HG03520 (cell line): ENCODE measurements around the gene NUDT4.
"Not testable (repeated sequence)": the region's sequence is repeated elsewhere in the genome, so short reads cannot be mapped to it uniquely, and the experiment has no call there.

Experiments
- ATAC-seq: cut with Tn5 transposase; IDR thresholded peaks from one replicate; pipeline ENCODE4 v1.9.1; 2021; ENCODE audit warnings: mild to moderate bottlenecking, moderate library complexity; ENCODE audit not compliant: unreplicated experiment

Gene NUDT4

GRCh38 chr12:93426412-93426805, 48.7 kb downstream of the NUDT4 start:
- no peak for ATAC-seq

GRCh38 chr12:93427779-93428564, 50.2 kb downstream of the NUDT4 start:
- no peak for ATAC-seq

- ATAC-seq: no peak
Measured at GRCh38 chr12:93429448-93429847, 51.7 kb downstream of the NUDT4 start.

- ATAC-seq: no peak
Measured at GRCh38 chr12:93429852-93430251, 52.1 kb downstream of the NUDT4 start.

- no peak for ATAC-seq
Measured at GRCh38 chr12:93430280-93430679, 52.6 kb downstream of the NUDT4 start.

GRCh38 chr12:93432031-93432430, 54.3 kb downstream of the NUDT4 start:
- ATAC-seq: not testable (repeated sequence)

GRCh38 chr12:93434256-93434865, 56.6 kb downstream of the NUDT4 start:
- no peak for ATAC-seq

GRCh38 chr12:93438266-93439050, 60.7 kb downstream of the NUDT4 start:
- ATAC-seq: no peak

GRCh38 chr12:93440043-93440835, 62.5 kb downstream of the NUDT4 start:
- ATAC-seq: no peak

- ATAC-seq: no peak
Measured at GRCh38 chr12:93441081-93441616, 63.4 kb downstream of the NUDT4 start.

- peak; percentile 78 for ATAC-seq
Measured at GRCh38 chr12:93441617-93442410, 64.1 kb downstream of the NUDT4 start, which contains the start of gene UBE2N. Gene UBE2N (minus strand): TSS chr12:93441947. CDS start chr12:93441884, 63 bp downstream.

GRCh38 chr12:93442411-93443340, 65.0 kb downstream of the NUDT4 start:
- ATAC-seq: no peak

- no peak for ATAC-seq
Measured at GRCh38 chr12:93443576-93443975, 65.9 kb downstream of the NUDT4 start.

- no peak for ATAC-seq
Measured at GRCh38 chr12:93447555-93448290, 70.0 kb downstream of the NUDT4 start.

GRCh38 chr12:93448796-93449195, 71.1 kb downstream of the NUDT4 start:
- no peak for ATAC-seq

GRCh38 chr12:93449277-93449676, 71.6 kb downstream of the NUDT4 start:
- peak; percentile 84 for ATAC-seq

- ATAC-seq: no peak
Measured at GRCh38 chr12:93451423-93452158, 73.9 kb downstream of the NUDT4 start.
